Colonic mucosa (tissue), 4 donors: ENCODE results near the gene IGSF9. TPM values are rescaled to one million over a fixed set of nuclear protein-coding genes. Genes with fewer than 3 reads are reported as not detected.
A peak's percentile ranks its signal among the peaks of the same experiment; 100 is the strongest.

Source experiments
- DNase-seq: peaks from one replicate; pipeline ENCODE4 v3.0.0-alpha.2; 2020
- H3K27ac ChIP-seq: fragments of 200-600 bp; one replicate; pipeline ENCODE4 v1.8.0; 2021
- H3K27me3 ChIP-seq: fragments of 200-600 bp; one replicate; pipeline ENCODE4 v1.8.0; 2021
- H3K36me3 ChIP-seq: fragments of 200-600 bp; one replicate; pipeline ENCODE4 v1.8.0; 2021
- H3K4me1 ChIP-seq: fragments of 200-600 bp; one replicate; pipeline ENCODE4 v1.8.0; 2021; ENCODE audit warnings: mild to moderate bottlenecking
- H3K4me3 ChIP-seq: fragments of 200-600 bp; one replicate; pipeline ENCODE4 v1.8.0; 2021
- H3K9ac ChIP-seq, 2 donors: one replicate each; pipeline ENCODE4 v1.7.0; 2013; ENCODE audit warnings: control low read depth in 2 of 2, low read depth in 2 of 2, low read length in 2 of 2
- H3K9me3 ChIP-seq: fragments of 200-600 bp; one replicate; pipeline ENCODE4 v1.8.0; 2021
- intact Hi-C: fragments of 100-400 bp; cut with DNase I; formaldehyde crosslinking; loops from one replicate; pipeline ENCODE4 v1.14.1; 2022
- total RNA-seq, 2 donors: library from RNA; stranded (reverse); fragmentation: NEBNext Ultra II Directional in 1 of 2; extraction: Animal tissue kit (Norgen Biotek cat#: 25700) in 1 of 2; gene quantifications; one replicate each; pipeline ENCODE4 v1.2.1, GENCODE V29; 2021
- TF ChIP-seq, protein P1 (sequence below): fragments of 200-600 bp; IDR thresholded peaks from one replicate; pipeline ENCODE4 v1.8.0; 2022; ENCODE audit warnings: antibody characterized with exemption, mild to moderate bottlenecking
- donor health status: healthy.
- donor health status: DM: no; HTN: no; CAD: no.
- donor health status: DM: no; HTN: no; CAD: no.

IGSF9 gene
- total RNA-seq, 2 donors from 2014 or later = 14.1 to 41.8 TPM

DNA sequence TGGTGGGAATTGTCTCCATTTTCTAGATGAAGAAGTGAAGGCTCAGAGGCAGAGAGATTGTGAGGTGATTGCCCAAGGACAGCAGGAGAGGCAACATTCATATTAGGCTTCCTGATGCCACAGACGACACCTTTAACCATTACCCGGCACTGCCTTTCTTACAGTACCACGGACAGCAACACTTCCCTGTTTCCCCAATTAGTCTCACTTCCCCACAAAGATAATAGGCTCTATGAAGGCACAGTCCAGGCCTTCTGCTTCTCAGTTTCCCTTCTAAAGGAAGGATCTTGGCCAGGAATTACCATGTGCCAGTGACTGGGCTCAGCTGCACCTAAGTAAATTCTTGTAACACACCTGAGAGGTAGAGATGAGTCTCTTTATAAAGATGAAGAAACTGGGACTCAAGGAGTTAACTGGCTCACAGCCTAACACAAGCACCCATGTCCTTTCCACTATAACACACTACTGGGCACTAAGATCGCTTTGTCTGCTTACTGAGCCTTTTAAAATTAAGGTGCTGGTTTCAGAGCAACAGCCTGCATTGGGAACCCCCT lies 9.6 kb downstream of the IGSF9 start:
- no peaks in the 10 kb centered on the region for H3K9me3 ChIP-seq
- no peak overlapping the region for H3K27ac ChIP-seq
- DNase-seq = no peak
- intact Hi-C loops = loop anchor here (1.0 to 5.0 kb wide), 2 partner anchors 43 to 71 kb away; no protein-coding TSS in a partner anchor
- no peaks in the 10 kb centered on the region for H3K36me3 ChIP-seq
- H3K27me3 ChIP-seq = no peaks in the 10 kb centered on the region
- H3K4me3 ChIP-seq = no peak overlapping the region
- H3K9ac ChIP-seq = no peak overlapping the region
- H3K4me1 ChIP-seq = peaks cover 32% of the 10 kb centered on the region
- TF ChIP-seq, protein P1, sequence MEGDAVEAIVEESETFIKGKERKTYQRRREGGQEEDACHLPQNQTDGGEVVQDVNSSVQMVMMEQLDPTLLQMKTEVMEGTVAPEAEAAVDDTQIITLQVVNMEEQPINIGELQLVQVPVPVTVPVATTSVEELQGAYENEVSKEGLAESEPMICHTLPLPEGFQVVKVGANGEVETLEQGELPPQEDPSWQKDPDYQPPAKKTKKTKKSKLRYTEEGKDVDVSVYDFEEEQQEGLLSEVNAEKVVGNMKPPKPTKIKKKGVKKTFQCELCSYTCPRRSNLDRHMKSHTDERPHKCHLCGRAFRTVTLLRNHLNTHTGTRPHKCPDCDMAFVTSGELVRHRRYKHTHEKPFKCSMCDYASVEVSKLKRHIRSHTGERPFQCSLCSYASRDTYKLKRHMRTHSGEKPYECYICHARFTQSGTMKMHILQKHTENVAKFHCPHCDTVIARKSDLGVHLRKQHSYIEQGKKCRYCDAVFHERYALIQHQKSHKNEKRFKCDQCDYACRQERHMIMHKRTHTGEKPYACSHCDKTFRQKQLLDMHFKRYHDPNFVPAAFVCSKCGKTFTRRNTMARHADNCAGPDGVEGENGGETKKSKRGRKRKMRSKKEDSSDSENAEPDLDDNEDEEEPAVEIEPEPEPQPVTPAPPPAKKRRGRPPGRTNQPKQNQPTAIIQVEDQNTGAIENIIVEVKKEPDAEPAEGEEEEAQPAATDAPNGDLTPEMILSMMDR = no peak

DNA sequence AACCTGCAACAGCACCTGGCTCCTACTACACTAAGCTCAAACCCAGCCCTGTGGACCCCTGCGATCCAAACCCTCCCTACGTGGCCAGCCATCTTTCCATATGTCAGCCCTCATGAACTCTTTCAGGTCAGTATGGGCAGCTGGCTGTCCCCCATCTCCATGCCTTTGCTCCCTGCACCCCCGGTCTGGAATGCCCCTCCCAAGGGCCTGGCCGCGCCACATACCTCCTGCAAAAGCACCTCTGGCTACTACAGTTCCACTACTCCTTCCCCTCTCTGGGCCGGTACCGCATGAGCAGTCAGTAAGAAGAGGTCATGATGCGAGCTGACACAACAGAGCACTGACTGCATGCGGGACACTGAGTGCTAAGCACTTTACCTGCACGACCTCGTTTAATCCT lies 10.1 kb downstream of the IGSF9 start:
- no peak for DNase-seq

DNA sequence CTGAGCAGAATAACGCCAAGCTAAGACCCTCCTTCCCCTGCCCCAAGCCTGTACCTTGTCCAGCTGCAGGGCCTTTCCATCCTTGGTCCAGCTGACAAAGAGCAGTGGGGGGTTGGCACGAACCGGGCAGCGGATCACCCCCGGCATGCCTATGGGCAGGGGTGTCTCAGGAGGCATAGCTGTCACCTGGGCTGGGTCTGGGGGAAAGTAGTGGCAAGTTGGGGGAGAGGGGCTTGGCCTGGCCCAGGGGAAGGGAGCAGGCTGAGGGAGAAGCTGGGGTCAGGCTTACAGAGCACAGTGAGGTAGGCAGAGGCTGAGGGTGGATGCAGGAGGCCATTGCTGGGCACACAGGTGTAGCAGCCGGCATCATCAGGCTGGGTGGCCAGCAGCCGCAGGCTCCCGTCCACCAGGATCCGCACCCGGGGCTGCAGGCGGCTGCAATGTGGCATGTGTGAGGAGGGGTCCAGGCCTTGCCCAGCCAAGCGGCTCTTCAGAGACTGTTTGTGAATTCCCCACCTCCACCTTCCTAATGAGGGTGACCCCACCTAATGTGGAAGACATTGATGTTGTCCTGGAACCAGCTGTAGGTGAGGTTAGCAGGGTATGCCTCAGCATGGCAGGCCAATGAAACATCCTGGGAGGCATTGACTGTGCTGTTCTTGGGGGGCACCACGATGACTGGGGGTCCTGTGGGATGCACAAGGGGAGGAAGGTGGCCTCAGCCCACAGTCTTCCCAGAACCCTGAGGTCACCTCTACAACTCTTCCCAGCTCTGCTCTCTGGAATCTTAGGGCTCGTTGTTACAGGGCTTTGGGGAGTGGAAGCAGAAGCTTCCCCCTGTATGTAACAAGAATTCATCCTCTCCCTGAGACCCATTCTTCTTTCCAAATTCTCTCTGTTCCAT lies 11.0 kb downstream of the IGSF9 start:
- no peaks in the 10 kb centered on the region for H3K27me3 ChIP-seq
- H3K9me3 ChIP-seq = no peaks in the 10 kb centered on the region
- H3K36me3 ChIP-seq = no peaks in the 10 kb centered on the region
- peaks cover 31% of the 10 kb centered on the region for H3K4me1 ChIP-seq
- TF ChIP-seq, protein P1 = no peak
- H3K9ac ChIP-seq = peak overlapping the region in 1 of 2 donors; percentile 12
- DNase-seq = no peak
- H3K27ac ChIP-seq = no peak overlapping the region
- H3K4me3 ChIP-seq = no peak overlapping the region
- intact Hi-C loops = loop anchor here (1.0 to 5.0 kb wide), 2 partner anchors 42 to 72 kb away; no protein-coding TSS in a partner anchor

More for the DNA sequence above, 10.1 kb downstream of the IGSF9 start:
- no peak overlapping the region for H3K27ac ChIP-seq
- intact Hi-C loops = loop anchor here (1.0 to 5.0 kb wide), 2 partner anchors 43 to 71 kb away; no protein-coding TSS in a partner anchor
- H3K36me3 ChIP-seq = no peaks in the 10 kb centered on the region
- H3K4me1 ChIP-seq = peaks cover 32% of the 10 kb centered on the region
- no peak overlapping the region for H3K9ac ChIP-seq
- H3K4me3 ChIP-seq = no peak overlapping the region
- TF ChIP-seq, protein P1 = no peak
- H3K27me3 ChIP-seq = no peaks in the 10 kb centered on the region
- no peaks in the 10 kb centered on the region for H3K9me3 ChIP-seq

DNA sequence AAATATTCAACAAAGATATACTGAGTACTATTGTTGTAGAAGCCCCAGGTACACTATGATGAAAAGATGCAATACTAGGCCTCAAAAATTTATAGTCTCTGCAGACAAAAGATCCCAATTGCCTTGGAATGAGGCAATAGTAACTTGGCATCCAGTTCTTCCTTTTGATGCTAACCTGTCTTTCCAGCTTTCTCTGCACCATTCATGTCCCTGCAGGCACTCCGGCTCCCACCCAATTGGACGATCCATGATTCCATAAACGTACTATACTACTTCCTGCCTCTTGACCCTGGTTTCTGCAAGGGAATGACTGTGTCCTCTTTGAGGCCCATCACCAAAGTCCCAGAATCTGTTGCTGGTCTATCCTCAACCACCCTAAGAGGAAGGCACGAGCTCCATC lies 12.1 kb downstream of the IGSF9 start:
- Histone ChIP-seq H3K36me3 (no peaks in the 10 kb centered on the region), H3K9ac (no peak overlapping the region), H3K4me3 (no peak overlapping the region), H3K9me3 (no peaks in the 10 kb centered on the region), H3K27ac (no peak overlapping the region), H3K4me1 (peaks cover 23% of the 10 kb centered on the region), H3K27me3 (no peaks in the 10 kb centered on the region)
- intact Hi-C loops = no loop called here
- TF ChIP-seq, protein P1 = no peak
- DNase-seq = no peak

DNA sequence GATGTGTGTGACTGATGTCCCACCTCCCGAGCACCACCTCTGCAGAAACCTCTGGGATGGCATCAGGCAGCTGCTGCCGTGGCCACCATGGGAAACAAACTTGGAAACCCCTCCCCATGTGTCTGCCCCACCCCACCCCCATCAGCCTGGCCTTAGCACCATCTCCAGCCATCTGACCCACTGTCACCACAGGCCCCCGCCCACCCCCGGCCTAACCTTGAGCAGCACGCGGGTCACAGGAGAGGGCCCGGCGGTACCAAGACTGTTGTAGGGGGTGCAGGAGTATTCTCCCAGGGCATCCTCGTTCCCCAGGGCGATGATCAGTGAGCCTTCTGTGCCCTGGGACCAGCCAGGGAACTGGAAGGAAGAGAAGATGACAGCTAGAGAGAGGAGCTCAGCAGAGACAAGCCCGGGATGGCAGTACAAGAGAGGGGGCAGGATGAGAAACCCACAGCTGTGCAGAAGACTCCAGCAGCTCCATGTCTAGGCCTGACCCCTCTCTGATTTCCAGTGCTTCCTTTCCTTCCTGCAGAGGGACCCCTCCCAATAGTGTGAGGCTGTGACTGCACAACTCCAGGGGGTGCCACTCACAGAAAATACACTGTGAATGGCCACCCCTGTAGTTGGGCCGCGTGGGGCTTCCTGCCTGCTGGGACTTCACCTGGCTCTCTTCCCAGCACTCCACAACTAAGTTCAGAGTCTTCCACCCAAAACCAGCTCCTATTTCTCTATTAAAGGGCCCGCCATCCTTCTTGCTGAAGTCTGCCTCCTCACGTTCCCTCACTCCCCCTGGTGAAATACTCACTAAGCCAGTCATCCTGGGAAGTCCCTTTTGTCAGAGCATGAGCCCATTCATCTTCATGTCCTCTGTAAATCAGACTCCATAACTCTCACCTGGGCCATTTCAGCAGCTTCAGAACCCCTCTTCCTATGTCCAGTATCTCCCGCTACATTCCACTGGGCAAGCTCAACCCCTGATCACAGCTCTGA lies 12.8 kb downstream of the IGSF9 start:
- Histone ChIP-seq H3K4me3 (no peak overlapping the region), H3K4me1 (peaks cover 16% of the 10 kb centered on the region), H3K36me3 (no peaks in the 10 kb centered on the region), H3K9me3 (no peaks in the 10 kb centered on the region), H3K9ac (no peak overlapping the region), H3K27me3 (no peaks in the 10 kb centered on the region), H3K27ac (no peak overlapping the region)
- intact Hi-C loops = no loop called here
- DNase-seq = no peak
- TF ChIP-seq, protein P1 = no peak
